SU-DHL-6 (cell line): ENCODE data around the gene ARID5B.

Source experiments
- EZH2phosphoT487 ChIP-seq: fragments of 200-600 bp; sonication (generic), shearing (Covaris generic); conservative IDR thresholded peaks from 2 replicates; pipeline ENCODE4 v1.6.1; 2018; ENCODE audit warnings: mild to moderate bottlenecking, antibody characterized with exemption, low read length, moderate library complexity, mixed read lengths
- TF ChIP-seq, protein P1 (sequence below): fragments of 200-600 bp; sonication (generic); IDR thresholded peaks from one replicate; pipeline ENCODE4 v1.5.1; 2017; ENCODE audit warnings: antibody characterized with exemption, mild to moderate bottlenecking, low read length, moderate library complexity; ENCODE audit not compliant: insufficient read depth, poor library complexity, severe bottlenecking

DNA sequence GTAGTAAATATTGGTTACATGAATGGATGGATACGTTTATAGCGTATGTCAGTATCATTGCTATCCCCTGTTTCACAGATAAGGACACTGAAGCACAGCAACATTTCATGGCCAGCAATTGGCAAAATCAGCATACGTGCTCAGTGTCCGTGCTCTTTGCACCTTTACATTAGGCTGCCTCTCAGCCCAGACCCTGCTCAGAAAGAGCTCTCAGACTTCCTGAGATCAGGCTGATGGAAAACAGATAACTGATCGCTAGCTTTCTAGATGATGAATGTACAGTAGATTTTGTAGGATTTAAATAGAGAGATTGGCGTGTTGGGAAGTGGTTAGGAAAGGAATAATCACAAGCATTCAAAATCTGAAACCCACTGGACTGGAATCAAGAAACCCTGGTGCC lies 106.7 kb downstream of the ARID5B start:
- TF ChIP-seq, protein P1, sequence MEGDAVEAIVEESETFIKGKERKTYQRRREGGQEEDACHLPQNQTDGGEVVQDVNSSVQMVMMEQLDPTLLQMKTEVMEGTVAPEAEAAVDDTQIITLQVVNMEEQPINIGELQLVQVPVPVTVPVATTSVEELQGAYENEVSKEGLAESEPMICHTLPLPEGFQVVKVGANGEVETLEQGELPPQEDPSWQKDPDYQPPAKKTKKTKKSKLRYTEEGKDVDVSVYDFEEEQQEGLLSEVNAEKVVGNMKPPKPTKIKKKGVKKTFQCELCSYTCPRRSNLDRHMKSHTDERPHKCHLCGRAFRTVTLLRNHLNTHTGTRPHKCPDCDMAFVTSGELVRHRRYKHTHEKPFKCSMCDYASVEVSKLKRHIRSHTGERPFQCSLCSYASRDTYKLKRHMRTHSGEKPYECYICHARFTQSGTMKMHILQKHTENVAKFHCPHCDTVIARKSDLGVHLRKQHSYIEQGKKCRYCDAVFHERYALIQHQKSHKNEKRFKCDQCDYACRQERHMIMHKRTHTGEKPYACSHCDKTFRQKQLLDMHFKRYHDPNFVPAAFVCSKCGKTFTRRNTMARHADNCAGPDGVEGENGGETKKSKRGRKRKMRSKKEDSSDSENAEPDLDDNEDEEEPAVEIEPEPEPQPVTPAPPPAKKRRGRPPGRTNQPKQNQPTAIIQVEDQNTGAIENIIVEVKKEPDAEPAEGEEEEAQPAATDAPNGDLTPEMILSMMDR: no peak
- TF ChIP-seq EZH2phosphoT487: no peak
